ENCODE measurements around the gene ADH4.

ADH4 gene

GRCh38 chr4:99091216-99091575 lies 52.9 kb downstream of the ADH4 start:
- no peaks in the 10 kb centered on the region for H3K9me2 ChIP-seq (replicated peaks; ENCODE audit: insufficient read depth, low read length)
- no peaks in the 10 kb centered on the region for H3K79me2 ChIP-seq (ENCODE audit: low read length)
- no peak overlapping the region for H3K27ac ChIP-seq (ENCODE audit: low read length)
- no peak for DNase-seq
- H3K4me3 ChIP-seq (ENCODE audit: low read length): no peak overlapping the region
- no peak overlapping the region for H3K9ac ChIP-seq (ENCODE audit: low read length)
- H3K9me3 ChIP-seq (replicated peaks; ENCODE audit: insufficient read depth, low read length): no peaks in the 10 kb centered on the region
- TF ChIP-seq EZH2phosphoT487 (IDR thresholded peaks at IDR 0.05; ENCODE audit: low read length) (no peak), EZH2 (optimal IDR thresholded peaks at IDR 0.05; ENCODE audit: low read depth, low read length) (no peak), CTCF (IDR thresholded peaks at IDR 0.05; ENCODE audit: low read length) (no peak)
- H3K36me3 ChIP-seq (replicated peaks; ENCODE audit: insufficient read depth, low read length): no peaks in the 10 kb centered on the region
- H3F3A ChIP-seq (ENCODE audit: insufficient read depth, low read length): peaks cover 4% of the 10 kb centered on the region
- no peak overlapping the region for H3K4me2 ChIP-seq (ENCODE audit: low read depth, low read length)
- H2AFZ ChIP-seq (ENCODE audit: low read length): no peak overlapping the region
- H4K20me1 ChIP-seq (ENCODE audit: insufficient read depth, low read length): no peaks in the 10 kb centered on the region
- no peaks in the 10 kb centered on the region for H3K4me1 ChIP-seq (ENCODE audit: low read length)
- H3K27me3 ChIP-seq (replicated peaks; ENCODE audit: insufficient read depth, low read length): no peaks in the 10 kb centered on the region

- H3K4me2 ChIP-seq (ENCODE audit: low read depth, low read length): no peak overlapping the region
- no peaks in the 10 kb centered on the region for H3K27me3 ChIP-seq (replicated peaks; ENCODE audit: insufficient read depth, low read length)
- H3K27ac ChIP-seq (ENCODE audit: low read length): no peak overlapping the region
- H4K20me1 ChIP-seq (ENCODE audit: insufficient read depth, low read length): no peaks in the 10 kb centered on the region
- H3K9me3 ChIP-seq (replicated peaks; ENCODE audit: insufficient read depth, low read length): no peaks in the 10 kb centered on the region
- H3K4me1 ChIP-seq (ENCODE audit: low read length): no peaks in the 10 kb centered on the region
- H3K9ac ChIP-seq (ENCODE audit: low read length): no peak overlapping the region
- no peaks in the 10 kb centered on the region for H3K9me2 ChIP-seq (replicated peaks; ENCODE audit: insufficient read depth, low read length)
- H3K4me3 ChIP-seq (ENCODE audit: low read length): no peak overlapping the region
- H3K36me3 ChIP-seq (replicated peaks; ENCODE audit: insufficient read depth, low read length): no peaks in the 10 kb centered on the region
- H3F3A ChIP-seq (ENCODE audit: insufficient read depth, low read length): peaks cover 4% of the 10 kb centered on the region
- no peaks in the 10 kb centered on the region for H3K79me2 ChIP-seq (ENCODE audit: low read length)
- H2AFZ ChIP-seq (ENCODE audit: low read length): no peak overlapping the region
- TF ChIP-seq EZH2 (optimal IDR thresholded peaks at IDR 0.05; ENCODE audit: low read depth, low read length) (no peak), EZH2phosphoT487 (IDR thresholded peaks at IDR 0.05; ENCODE audit: low read length) (no peak), CTCF (IDR thresholded peaks at IDR 0.05; ENCODE audit: low read length) (no peak)
- DNase-seq: no peak
These were observed 53.4 kb downstream of the ADH4 start for GRCh38 chr4:99090481-99091215.

GRCh38 chr4:99088481-99089365 lies 55.4 kb downstream of the ADH4 start, which contains the start of gene ADH5:
Gene ADH5, minus strand, starts transcription at chr4:99088788. Its CDS starts 88 bp downstream, at chr4:99088700.
- Histone ChIP-seq H4K20me1 (ENCODE audit: insufficient read depth, low read length) (no peaks in the 10 kb centered on the region), H3K4me2 (ENCODE audit: low read depth, low read length) (peak within 1 kb of the TSS; percentile 100), H3K79me2 (ENCODE audit: low read length) (no peaks in the 10 kb centered on the region), H3K4me1 (ENCODE audit: low read length) (no peaks in the 10 kb centered on the region), H2AFZ (ENCODE audit: low read length) (peak within 1 kb of the TSS; percentile 100), H3K9me3 (replicated peaks; ENCODE audit: insufficient read depth, low read length) (no peaks in the 10 kb centered on the region), H3K9me2 (replicated peaks; ENCODE audit: insufficient read depth, low read length) (no peaks in the 10 kb centered on the region), H3K36me3 (replicated peaks; ENCODE audit: insufficient read depth, low read length) (no peaks in the 10 kb centered on the region), H3F3A (ENCODE audit: insufficient read depth, low read length) (peaks cover 4% of the 10 kb centered on the region), H3K4me3 (ENCODE audit: low read length) (peak within 1 kb of the TSS; percentile 90), H3K27ac (ENCODE audit: low read length) (no peak within 1 kb of the TSS), H3K27me3 (replicated peaks; ENCODE audit: insufficient read depth, low read length) (no peaks in the 10 kb centered on the region), H3K9ac (ENCODE audit: low read length) (peak within 1 kb of the TSS; percentile 61; the same call in 1 of the 2 replicates)
- TF ChIP-seq EZH2phosphoT487 (IDR thresholded peaks at IDR 0.05; ENCODE audit: low read length) (no peak), EZH2 (optimal IDR thresholded peaks at IDR 0.05; ENCODE audit: low read depth, low read length) (no peak), CTCF (IDR thresholded peaks at IDR 0.05; ENCODE audit: low read length) (no peak)
- peak; percentile 75 for DNase-seq

Measured in MM.1S (cell line).